GM19043 (cell line): Measurements from ENCODE around the gene WARS2.
"Not testable (repeated sequence)": the region's sequence is repeated elsewhere in the genome, so short reads cannot be mapped to it uniquely, and the experiment has no call there.

Experiments used
- ATAC-seq: cut with Tn5 transposase; IDR thresholded peaks from one replicate; pipeline ENCODE4 v1.9.1; 2021; ENCODE audit warnings: low read depth; ENCODE audit not compliant: unreplicated experiment

The WARS2 gene

GRCh38 chr1:119141020-119141424 is 569 bp upstream of the WARS2 start:
- no peak for ATAC-seq

- ATAC-seq, result peak; percentile 22
Measured at GRCh38 chr1:119139857-119140176, 636 bp downstream of the WARS2 start.

DNA sequence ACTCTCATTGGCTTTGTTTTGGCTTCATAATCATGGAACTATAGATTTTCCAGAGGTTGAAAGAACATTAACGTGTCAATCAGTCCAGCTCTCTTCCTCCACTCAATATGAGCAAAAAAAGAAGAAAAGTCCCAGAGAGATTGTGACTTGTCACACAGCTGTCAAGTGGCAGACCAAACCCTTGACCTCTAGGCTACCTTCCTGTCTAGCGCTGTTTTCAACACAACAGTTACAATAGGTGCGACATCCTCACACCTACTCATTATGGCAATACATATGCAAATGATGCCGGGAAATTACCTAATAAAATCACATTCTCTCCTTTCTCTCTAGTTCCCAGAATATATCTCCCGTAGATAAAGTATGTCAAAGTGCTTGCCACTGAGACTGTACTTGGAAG is 1.1 kb downstream of the WARS2 start:
- no peak for ATAC-seq

DNA sequence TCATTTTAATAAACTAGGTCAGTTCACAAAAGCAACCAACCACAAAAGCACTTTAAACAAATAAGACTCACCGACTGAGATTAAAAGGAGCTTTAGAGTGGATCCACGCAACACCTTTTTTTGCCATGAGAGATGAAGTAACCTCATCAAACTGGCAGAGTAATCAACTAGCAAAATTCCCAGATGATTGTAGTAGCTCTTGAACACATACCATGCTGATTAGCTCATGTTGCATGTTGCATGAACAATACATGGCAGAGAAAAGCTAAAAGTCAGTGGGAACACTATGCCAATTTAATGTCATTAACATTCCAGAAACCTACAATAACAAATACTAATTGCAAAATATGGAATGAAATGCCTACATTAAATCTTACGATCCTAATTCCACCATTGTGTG is 4.1 kb downstream of the WARS2 start:
- ATAC-seq, result no peak

DNA sequence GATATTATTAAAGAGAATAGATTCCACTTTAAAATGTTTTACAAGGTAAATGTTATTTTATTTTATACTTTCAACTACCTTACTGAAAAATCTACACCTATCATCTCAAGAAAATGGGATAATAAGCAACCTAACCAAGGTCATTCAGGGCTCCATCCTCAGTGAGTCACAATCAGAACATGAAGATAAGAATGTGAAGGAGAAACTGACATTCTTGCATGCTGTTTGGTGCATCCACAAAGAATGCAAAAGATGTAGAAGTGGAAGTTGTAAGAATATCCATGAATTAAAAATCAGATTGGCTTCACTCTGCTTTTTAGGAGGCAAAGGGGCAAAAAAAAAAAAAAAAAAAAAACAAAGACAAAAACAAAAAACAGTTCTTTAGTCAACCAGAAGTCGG is 6.5 kb downstream of the WARS2 start:
- no peak for ATAC-seq

DNA sequence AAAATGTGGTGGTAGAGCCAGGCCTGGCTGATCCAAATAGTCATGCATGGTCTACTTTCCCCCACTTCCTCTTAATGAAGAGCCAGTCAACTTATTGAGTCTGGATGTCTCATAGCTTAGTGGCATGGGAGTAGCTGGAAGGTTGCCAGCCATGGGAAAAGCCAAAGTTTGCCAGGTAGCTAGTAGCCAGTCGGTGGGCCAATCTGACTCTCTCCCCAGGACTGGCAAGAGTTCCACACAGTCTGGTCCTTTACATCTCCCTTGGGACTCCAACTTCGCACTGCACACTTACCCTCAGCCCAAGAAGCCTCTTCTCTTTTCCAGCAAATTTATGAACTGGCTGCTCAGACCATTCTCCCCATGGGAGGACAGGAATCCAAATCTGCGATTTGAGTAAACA is 8.3 kb downstream of the WARS2 start:
- ATAC-seq, result no peak

GRCh38 chr1:119125874-119126273 is 14.6 kb downstream of the WARS2 start:
- no peak for ATAC-seq

GRCh38 chr1:119124764-119125163 is 15.7 kb downstream of the WARS2 start:
- ATAC-seq, result no peak

DNA sequence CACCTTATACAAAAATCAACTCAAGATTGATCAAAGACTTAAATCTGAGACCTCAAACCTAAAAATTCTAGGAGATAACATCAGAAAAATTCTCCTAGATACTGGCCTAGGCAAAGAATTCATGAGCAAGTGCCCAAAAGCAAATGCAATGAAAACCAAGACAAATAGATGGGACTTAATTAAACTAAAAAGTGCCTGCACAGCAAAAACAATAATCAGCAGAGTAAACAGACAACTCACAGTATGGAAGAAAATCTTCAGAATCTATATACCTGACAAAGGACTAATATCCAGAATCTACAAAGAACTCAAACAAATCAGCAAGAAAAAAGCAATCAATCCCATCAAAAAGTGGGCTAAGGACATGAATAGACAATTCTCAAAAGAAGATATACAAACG is 18.6 kb downstream of the WARS2 start:
- not testable (repeated sequence) for ATAC-seq

GRCh38 chr1:119116725-119117124 is 23.7 kb downstream of the WARS2 start:
- no peak for ATAC-seq

GRCh38 chr1:119115736-119116135 is 24.7 kb downstream of the WARS2 start:
- ATAC-seq, result no peak

- ATAC-seq, result no peak
Measured at GRCh38 chr1:119115311-119115710, 25.1 kb downstream of the WARS2 start.

DNA sequence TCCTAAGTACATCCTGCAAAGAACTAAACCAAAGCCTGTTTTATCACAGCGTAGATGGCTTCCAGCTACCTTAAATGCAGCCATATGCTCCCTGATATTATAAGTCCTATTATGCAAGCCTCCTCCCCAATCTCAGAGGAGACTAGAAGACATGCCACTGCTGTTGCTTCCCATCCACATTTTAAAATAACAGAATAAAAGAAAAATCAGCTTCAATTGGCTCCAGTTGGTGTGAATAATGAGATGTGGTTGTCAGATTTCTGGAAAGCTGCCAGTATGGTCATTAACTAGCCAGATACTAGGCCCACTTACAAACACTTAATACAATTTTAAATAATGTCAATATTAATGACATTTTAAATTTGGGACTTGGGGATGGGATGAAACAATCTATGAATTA is 25.7 kb downstream of the WARS2 start:
- ATAC-seq, result no peak

DNA sequence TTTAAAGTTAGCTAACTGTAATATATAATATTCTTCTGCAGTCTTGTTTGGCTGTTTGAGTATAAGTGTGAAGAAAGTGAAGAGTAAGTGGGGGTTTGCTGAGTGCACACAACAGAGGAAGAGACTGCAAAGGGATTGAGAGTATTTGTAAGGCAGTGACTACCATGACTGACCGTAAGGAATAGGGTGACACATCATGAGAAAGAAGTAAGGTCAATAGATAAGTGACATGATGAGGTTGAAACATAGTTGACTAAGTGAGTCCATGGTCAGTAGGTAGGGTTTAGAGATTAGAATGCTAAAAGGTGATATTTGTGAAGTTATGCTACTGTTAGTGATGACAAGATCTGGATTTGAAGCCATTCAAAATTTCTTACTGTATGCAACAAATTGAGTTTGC is 27.7 kb downstream of the WARS2 start:
- no peak for ATAC-seq

DNA sequence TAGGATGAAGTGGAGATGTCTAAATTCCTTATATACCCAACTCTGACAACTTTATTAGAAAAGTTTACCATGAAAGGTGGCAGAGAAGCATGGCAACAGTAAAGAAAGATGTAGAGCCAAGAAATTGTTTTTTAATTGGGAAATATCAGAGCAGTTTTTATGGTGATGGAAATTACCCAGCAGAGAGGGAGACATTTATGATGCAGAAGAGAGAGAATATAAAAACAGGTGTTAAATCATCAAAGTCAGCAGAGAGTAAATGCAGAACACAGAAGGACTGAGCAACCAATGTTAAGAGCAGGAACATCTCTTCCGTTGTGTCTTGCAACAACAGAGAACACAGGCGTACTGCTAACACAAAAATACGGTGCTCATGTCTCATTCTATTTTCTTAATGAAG is 28.2 kb downstream of the WARS2 start:
- ATAC-seq, result no peak

DNA sequence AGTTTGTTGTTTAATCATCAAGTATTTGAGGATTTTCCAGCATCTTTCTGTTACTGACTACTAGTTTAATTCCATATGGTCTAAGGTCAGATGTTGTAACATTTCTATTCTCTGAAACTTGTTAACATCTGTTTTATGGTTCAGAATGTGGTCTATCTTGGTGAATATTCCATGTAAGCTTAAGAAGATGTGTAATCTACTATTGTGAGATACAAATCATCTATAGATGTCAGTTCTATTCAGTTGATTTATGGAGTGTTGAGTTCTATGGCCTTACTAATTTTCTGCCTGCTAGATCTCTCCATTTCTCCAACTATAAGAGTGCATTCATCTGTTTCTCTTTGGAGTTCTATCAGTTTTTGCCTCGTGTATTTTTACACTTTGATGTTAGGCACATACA is 31.5 kb downstream of the WARS2 start:
- no peak for ATAC-seq

GRCh38 chr1:119103764-119104163 is 36.7 kb downstream of the WARS2 start:
- ATAC-seq, result no peak

GRCh38 chr1:119102051-119102450 is 38.4 kb downstream of the WARS2 start:
- no peak for ATAC-seq

DNA sequence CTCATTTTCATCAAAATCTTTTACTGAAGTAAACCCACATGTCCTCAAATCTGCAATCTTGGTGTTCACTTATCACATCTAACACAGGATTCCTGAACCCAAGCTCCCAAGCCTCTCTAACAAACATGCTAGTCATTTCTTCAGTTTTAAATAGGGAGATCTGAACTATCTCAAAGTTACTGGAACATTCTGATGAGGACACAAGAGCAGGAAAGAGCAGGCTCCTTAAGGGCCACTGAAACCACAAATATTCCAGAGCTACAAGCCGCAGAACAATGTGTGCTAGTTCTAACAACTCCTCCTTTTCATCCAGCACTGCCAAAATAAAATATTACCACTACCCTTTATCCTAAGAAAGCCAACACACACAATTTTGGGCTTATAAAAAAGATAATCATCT is 38.9 kb downstream of the WARS2 start:
- ATAC-seq, result no peak

DNA sequence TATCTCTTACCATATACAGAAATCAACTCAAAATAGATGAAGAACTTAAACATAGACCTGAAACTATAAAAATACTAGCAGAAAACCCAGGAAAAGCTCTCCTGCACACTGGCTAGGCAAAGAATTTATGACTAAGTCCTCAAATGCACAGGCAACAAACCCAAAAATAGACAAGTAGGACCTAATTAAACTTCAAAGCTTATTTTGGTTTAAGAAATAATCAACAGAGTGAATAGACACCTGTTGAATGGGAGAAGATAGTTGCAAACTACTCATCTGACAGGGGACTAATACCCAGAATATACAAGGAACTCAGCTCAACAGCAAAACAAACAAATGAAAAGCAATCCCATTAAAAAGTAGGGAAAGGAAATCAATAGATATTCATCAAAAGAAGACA is 40.7 kb downstream of the WARS2 start:
- no peak for ATAC-seq

DNA sequence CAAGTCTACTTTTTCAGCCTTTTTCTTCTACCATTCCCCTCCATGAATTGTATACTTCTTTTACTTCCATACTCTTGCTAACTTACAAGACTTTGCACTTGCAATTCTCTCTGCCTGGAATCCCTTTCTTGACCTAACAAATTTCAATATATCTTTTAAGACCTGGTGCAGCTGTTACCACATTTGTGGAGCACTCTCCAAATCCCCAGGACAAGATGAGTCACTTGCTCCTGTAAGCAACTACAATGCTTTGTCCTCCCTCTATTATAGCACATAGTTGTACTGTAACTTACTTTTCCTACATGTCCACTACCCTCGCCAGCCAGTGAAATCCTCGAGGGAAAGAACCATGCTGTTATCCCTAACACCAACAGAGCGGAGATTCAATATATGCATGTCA is 43.1 kb downstream of the WARS2 start:
- no peak for ATAC-seq

- ATAC-seq, result no peak
Measured at GRCh38 chr1:119093721-119094120, 46.7 kb downstream of the WARS2 start.

- ATAC-seq, result no peak
Measured at GRCh38 chr1:119091618-119092017, 48.8 kb downstream of the WARS2 start.

DNA sequence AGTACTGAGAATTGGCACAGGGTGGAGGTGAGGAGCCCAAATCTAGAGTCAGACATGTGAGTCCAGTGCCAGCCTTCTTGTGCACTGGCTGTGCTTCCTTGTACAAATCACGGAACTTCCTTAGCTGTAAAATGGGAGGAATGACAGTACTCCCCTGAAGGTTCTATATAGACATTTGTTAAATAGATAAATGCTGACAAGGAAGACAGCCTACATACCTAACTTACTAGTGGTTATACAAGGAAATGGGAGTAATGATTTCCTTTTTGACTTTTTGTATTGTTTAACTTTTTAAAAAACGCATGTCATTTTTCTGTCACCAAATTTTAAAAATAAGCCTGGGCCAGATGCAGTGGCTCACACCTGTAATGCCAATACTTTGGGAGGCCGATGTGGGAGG is 50.2 kb downstream of the WARS2 start:
- no peak for ATAC-seq
